Activated T-helper 9 cell treated with anti-CD3 and anti-CD28 coated beads, Interleukin-2, amount 50 U/mL, for 16 hours (primary cell): ENCODE data around the gene SFMBT2.
A peak's percentile ranks its signal among the peaks of the same experiment; 100 is the strongest.
"Not testable (repeated sequence)": the region's sequence is repeated elsewhere in the genome, so short reads cannot be mapped to it uniquely, and the experiment has no call there.

Experiments
- DNase-seq: peaks from one replicate; pipeline ENCODE4 v3.0.0-alpha.2; 2020; ENCODE audit warnings: low read depth

The SFMBT2 gene

DNA sequence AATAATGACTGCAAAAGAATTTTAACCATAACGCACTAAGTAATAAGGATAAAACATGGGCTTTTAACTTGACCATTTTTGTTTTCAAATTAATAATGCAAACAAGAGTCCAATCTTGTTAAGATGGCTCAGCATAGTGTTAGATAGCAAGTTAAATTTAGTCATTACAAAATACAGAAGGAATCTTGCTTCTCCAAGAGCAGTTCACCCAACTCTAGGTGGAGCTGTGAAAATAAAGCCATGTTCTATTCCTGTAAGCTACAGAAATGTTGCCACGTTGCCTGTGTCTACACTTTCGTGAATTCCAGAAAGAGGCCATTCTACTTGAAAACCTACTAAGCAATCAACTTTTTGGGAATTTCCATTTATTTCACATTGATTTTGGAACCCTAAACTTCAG lies 191.9 kb downstream of the SFMBT2 start:
- DNase-seq, result no peak

DNA sequence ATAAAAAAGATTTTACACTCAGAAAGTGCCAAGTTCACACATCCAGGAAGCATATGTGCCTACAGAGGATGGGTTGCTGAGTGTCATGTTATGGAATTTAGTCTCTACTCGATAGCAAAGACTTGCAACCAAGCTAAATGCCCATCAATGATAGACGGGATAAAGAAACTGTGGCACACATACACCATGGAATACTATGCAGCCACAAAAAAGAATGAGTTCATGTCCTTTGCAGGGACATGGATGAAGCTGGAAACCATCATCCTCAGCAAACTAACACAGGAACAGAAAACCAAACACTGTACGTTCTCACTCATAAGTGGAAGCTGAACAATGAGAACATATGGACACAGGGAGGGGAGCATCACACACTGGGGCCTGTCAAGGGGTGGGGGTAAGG lies 198.1 kb downstream of the SFMBT2 start:
- DNase-seq, result not testable (repeated sequence)

DNA sequence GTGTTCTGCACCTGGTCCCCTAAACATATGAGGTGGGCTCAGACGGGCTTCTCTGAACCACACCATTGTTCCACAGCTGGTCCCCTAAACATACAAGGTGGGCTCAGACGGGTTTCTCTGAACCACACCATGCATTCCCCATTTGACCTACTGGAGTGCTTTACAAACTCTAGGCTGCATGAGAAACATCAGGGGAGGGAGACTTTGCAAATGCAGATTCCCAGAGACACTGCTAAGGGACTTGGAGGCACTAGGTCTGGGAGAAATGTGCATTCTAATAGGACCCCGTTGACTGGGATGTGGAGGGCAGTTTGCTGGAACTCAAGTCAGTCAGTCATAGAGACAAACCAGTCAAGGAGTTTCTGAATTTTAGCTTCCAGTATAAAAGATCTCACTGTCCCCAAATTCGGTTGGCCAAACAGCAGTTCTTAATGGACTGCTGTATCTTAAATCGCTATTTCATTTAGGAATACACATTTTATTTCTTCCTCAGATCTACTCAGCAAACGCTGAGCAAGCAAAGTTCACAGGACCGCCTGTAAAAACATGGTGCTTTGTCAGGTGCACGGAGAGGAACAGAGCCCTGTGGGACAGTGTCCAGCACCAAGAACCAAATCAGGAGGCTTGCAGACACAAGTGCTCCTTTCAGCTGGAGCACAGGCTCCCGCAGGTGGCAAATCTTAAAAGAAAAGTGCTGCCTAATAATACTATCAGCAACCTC lies 198.8 kb downstream of the SFMBT2 start:
- no peak for DNase-seq

DNA sequence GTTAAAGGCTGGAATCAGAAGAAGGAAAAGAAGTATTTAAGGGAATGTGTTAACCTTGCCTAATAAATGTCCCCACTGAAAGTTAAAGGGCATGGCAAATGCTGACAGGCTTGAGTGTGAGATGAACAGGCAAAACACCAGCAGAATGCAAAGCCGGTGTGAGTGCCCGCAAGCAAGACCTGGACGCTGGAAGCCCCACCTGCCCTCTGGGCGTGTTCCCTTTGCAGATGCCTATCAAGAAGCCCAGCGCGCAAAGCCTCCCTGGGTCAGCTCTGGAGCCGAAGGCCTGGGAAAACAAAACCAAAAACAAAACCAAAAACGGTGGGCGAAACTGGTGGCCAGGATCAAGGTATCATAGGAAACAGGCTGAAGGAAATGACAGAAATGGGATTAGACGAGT lies 200.3 kb downstream of the SFMBT2 start:
- no peak for DNase-seq

DNA sequence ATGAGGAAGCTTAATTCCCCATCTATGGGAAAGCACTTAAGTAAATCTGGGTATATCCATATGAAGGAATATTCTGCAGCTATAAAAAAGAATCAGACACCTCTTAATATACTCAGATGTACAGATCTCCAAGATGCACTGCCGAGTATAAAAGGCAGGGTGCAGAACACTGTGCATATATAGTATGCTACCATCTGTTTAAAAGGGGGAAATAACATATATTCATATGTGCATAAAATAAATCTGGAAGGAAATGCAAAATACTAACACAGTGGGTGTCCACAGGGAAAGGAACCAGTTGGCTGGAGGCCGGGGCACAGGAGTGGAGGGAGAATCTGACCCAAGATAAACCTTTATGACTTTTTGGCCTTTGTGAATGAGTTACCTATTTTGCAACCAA lies 201.4 kb downstream of the SFMBT2 start:
- no peak for DNase-seq

DNA sequence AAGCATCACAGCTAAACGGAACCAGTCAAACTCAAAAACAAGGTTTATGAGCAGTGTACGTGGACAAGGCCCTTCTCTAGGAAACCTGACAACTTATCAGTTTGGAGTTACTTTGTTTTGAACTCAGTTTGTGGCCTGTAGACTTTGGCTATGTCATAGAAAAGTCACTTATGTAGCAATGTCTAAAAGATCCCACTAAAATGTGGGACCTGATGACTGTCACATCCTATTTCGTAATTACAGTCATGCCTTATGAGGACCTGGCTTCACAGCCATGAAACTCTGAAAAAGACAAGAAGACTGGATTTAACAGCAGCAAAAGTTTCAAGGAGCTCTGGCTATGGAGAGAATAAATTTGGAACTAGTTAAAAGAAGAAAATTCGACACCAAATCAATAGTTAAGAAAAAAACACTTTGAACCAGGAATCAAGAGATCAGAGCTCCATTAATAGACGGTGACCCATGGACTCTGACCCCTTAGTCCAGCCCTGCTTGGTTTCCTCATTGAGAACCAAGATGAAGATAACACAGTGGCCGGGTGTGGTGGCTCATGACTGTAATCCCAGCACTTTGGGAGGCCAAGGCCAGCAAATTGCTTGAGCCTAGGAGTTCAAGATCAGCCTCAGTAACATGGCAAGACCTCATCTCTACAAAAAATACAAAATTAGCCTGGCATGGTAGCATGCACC lies 204.3 kb downstream of the SFMBT2 start:
- no peak for DNase-seq

DNA sequence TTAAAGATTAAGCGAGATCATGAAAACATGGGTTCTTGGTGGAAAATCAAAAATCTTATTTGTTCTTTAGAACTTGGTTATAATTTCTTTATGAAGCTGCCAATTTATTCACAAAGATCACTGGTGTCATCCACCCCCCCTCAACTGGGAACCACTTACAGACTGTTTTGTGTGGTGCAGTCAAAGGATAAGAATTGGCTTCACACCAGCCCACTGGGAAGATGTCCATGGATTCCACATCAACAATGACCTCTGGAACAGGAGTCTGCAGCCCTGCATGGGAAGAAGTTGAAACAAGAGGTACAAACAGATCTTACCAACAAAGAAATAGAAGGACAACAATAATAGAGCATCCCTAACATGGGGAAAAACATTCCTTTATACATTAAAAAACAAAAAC lies 205.2 kb downstream of the SFMBT2 start:
- DNase-seq, result no peak

DNA sequence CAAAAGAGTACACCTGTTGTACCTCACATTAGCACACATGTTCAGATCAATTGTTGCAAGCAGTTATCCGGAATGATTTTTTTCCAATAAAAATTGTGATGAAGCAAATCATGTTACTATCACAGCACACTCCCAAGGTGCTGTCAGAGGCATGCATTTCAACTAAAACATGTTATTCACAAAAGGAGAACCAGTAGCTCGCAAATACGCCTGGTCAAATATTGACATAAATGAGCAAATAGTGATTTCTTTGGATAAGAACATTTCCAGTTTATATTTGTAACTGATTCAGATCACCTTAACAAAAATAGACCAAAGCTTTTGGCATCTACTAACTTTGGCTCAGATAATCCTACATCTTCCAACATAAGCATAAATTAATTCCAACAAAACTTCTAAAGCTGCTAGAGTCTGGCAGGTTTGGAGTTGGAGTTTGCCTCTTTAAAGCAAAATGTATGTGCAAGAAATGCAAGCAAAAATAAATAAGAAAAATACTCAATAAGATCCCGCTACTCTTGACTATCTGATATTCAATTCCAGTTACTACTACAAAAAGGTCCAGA lies 208.0 kb downstream of the SFMBT2 start:
- no peak for DNase-seq

DNA sequence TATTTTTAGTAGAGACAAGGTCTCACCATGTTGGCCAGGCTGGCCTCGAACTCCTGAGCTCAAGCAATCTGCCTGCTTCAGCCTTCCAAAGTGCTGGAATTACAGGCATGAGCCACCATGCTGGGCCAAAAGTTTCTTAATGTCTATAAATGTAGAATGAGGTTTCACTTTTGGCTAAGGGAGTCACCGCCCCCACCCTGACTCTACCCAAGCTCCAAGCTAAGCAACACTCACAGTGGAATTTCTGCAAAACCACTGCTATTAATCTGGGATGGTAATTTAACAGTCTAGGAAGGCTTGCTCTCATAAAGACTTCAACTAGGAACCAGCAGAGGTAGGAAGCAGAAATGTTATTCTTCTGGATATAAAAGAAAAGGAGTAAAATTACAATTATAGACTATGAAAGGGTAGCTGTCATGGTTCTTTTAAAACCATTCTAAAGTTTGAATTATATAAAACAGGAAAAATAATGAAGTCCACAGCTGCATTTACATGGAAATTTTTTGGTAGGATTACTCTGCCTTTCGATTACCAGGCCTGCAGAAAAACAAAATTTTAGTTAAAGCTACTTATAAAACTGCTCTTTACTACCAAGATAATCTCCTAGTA lies 211.6 kb downstream of the SFMBT2 start:
- no peak for DNase-seq

DNA sequence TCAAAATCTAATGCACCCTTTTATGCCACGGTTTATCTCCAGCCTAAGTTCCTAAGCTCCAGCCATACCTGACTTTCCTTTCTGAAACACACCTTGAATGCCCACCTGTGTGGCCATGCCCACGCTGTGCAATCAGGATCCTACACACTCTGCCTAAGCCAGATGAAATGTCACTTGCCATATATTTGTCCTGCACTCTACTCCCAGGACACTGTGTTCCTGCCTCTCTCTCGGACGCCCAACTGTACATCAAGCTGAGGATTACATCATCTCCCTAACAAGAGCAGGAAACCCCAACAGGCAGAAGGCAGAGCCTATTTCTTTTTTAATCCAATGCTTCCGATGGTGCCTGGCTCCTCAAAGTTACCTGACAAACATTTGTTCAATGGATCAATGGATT lies 214.6 kb downstream of the SFMBT2 start:
- no peak for DNase-seq

DNA sequence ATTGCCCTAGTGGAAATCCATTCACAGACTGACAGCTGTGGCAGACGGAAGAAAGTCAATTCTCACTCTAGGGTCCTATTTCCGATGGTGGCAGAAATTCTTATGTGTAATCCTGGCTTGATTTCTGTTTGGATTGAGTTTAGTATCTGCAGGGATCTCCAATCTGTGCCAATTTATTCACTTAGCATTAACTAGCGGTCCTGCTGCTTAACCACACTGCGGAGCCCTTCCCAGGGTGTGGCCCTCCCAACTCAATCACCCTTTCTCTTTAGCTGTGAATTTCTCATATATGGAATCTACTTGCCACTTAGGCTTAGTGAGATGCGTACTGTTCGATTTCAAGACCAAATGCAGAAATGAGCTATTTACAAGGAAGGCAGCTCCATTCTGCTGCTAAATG lies 215.7 kb downstream of the SFMBT2 start:
- no peak for DNase-seq

DNA sequence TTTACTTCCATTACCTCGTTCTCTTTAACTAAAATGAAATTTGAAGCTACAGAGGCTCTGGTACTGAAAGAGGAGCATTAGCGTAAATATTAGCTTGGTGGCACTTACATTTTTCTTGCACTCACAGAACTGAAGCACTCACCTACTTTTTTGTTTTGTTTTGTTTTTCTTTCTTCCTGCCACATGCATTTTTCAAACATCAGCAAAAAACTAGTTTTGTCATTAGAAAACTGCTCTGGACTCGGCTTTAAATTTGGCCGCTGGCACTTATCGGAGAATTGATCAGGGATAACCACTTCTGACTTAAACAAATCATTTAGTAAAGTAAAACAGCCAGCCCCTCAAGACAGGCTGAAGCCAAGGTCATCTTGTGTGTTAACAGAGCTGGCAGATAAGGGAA lies 216.3 kb downstream of the SFMBT2 start:
- DNase-seq, result no peak

DNA sequence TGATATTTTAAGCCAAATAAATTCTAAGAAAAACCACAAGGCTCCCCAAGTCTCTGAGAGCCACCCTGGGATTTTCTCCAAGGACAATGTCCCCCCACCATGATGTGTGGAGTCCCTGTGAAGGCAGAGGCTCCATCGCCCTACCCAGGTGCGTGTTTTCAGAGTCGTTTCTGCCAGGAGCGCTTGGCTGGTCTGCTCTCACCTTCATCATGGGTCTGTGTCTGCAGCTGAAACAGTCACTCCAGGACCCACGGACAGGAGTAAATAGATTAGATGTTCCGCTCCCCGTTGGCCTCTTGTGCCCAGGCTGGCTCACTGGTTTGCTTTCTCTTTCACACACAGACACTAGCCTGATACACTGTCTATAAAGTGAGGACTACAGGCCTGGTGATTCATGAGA lies 217.5 kb downstream of the SFMBT2 start:
- DNase-seq, result no peak

DNA sequence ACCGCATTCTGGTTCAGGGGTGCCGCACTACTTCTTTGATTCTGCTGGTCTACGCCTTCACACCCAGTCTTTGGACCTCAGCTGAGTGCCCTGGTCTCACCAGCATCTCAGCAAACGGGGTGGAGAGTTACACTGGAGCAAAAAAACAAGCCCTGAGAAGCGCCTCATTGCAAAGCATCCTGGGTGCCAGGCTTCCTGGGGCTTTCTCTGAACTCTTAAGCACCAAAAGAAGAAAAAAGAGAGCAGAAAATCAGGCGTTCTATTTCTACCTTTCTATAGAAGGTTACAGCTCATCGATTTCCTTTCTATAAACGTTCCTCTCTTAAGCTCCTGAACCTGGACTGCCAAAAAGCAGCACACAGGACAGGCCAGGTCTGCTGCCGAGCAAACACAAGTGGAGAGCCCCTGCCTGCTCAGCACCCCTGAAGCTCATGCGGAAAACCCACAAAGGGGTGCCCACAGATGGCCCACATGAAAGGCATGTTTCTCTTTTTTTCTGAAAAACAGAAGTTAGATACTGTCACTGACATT lies 217.9 kb downstream of the SFMBT2 start:
- DNase-seq, result peak; percentile 15

DNA sequence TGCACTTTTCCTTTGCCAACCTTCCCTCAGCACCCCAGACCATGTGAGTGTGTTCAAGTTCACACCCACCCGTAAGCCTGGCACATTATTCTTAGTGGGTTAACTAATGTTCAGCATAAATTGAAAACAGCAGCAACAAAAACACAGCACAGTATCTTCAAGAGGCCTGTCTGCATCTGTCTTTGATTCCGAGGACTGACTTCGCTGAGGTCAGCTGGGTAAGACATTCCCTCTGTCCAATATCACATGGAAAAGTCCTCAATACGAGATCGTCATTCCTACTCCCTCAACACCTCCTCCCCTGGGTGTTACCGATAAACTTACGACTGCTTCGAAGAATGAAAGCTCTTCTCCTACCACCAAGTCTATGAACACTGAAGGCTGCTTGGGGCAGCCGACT lies 218.8 kb downstream of the SFMBT2 start:
- no peak for DNase-seq

DNA sequence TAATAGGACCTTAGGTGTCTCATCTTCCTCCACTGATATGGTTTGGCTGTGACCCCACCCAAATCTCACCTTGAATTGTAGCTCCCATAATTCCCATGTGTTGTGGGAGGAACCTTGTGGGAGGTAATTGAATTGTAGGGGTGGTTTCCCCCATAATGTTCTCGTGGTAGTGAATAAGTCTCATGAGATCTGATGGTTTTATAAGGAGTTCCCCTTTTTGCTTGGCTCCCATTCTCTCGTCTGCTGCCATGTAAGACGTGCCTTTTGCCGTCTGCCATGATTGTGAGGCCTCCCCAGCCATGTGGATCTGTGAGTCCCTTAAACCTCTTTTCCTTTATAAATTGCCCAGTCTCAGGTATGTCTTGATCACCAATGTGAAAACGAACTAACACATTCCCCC lies 220.1 kb downstream of the SFMBT2 start:
- not testable (repeated sequence) for DNase-seq

DNA sequence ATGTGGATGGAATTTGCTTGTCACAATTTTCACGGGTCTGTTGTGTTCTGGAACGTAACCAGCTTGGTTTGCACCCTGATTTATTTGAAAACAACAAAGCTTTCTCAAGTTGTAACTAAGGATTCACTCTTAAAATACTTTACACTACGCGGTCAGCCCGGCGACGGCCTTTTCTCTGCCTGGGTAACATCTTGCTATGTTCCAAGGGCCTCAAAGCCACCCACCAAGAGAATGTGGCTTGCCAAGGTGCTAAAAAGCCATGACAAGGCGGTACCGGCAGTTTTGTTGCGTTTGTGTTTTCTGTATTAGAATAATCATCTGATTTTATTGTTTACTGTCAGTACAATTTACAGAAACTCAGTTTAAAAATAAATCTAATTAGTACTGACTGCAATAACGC lies 220.9 kb downstream of the SFMBT2 start:
- no peak for DNase-seq

DNA sequence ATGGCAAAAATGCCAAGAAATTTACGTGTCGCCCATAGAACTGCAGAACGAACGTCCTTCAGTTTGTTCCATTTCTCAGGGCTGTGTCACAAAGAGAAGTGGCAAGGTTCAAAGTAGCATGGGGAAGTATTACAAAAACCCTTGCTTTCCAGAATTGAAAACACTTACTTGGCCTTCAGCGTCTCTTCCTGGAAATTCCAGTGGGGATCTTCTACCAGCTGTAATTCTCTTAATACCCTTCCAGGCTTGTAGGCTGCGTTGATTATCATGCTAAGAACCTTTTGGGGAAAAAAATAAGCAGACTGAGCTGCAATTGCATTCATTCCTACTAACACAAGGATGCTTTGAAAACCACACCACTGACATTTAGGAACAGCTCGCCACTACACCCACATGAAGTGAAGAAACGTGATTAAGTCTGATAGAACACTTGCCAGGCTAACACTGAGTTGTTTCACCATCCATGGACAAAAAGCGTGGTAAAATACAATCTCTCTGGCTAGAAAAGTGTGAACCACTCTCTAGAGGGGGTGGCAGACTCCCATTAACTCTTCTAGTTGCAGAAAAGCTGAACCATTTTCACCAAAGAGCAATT lies 222.3 kb downstream of the SFMBT2 start:
- DNase-seq, result no peak

DNA sequence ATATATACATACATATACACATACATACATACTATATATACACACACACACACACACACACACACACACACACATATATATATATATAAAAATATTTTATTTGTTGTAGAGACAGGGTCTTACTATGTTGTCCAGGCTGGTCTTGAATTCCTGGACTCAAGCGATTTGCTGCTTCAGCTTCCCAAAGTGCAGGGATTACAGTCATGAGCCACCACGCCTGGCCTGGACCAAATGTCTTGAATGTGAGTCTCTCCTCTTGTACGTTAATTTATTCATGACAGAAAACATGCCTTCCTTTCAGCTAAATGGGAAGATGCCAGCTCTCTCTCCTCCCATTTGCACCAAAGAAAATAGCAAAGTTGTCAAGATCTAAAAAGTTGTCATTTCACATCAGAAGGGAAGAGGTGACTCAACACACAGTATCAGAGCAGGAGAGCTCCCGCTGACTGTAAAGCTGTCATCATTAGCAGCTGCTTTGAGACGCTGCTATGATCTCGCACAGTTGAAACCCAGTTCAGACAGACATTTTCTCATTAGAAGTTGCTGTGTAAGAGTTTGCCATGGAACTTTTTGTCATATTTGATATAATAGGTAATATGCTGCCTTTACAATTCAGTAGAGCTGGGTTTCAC lies 224.3 kb downstream of the SFMBT2 start:
- DNase-seq, result no peak

DNA sequence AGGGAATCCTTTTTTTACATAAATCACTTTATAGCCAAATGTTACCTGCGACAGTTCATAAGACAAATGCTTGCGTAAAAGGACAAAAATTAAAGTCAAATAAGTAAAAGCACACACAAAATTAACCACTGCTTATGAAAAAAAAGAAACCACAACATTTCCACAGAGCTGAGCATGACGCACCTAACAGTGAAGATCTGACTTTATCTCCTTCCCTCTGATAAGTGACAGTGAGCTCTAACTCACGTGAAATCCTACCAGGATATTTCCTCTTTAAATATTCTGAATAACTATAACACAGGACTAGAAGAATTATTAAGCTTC lies 225.5 kb downstream of the SFMBT2 start:
- no peak for DNase-seq

DNA sequence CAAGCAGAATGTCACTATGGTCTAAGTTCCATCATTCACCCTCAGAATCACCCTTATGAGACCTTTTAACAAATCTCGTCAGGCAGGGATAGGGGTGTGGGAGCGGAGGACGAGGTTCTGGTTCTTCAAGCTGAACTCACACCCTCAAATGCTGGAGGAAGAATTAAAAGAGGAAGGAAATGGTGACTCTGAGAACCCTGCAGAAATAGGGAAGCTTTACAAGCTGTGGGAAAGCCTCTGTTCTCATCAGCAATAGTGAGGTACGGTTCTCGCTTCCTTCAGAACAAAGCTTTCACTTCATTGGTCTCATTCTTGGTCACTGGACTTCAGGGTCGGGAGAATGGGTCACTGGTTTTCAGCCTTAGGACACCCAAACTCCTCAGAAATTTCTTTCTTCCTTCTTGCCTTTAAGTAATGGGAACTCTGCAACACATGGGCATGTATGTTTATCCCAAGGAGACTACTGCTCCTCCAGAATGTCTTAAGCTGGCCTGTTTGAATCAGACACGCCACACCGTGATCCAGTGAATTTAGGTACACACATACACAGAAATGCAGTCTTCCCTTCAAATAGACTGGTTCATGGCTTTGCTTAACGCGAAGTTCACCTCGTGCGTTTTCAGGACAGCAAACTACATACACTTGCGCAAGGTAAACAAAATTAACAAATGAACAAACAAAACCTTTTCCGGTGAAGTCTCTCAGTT lies 226.0 kb downstream of the SFMBT2 start:
- DNase-seq, result no peak

DNA sequence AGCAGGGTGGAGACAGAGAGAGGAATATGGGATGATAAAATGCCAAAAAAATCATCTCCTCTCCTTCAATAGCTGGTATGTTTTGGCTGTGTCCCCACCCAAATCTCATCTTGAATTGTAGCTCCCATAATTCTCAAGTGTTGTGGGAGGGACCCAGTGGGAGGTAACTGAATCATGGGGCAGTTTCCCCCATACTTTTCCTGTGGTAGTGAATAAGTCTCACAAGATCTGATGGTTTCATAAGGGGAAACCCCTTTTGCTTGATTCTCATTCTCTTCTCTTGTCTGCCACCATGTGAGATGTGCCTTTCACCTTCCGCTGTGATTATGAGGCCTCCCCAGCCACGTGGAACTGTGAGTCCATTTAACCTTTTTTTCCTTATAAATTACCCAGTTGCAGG lies 226.7 kb downstream of the SFMBT2 start:
- DNase-seq, result not testable (repeated sequence)
